SK-N-SH treated with all-trans-retinoic acid at 6 μM for 48 hours (cell line): ENCODE measurements around the gene SLFNL1.

Experiments
- ARNTL ChIP-seq: fragments of 450-650 bp; formaldehyde crosslinking; IDR thresholded peaks from 2 replicates; pipeline ENCODE4 v1.5.0; 2020; ENCODE audit warnings: low read depth, mild to moderate bottlenecking, moderate library complexity, borderline replicate concordance
- BACH2 ChIP-seq: fragments of 250-450 bp; sonication (Bioruptor Pico); IDR thresholded peaks from 2 replicates; pipeline ENCODE4 v1.9.0; 2021; ENCODE audit warnings: mild to moderate bottlenecking, borderline replicate concordance
- CSRNP3 ChIP-seq: fragments of 250-450 bp; sonication (Bioruptor Pico); IDR thresholded peaks from 2 replicates; pipeline ENCODE4 v1.5.1; 2021; ENCODE audit warnings: mild to moderate bottlenecking, moderate library complexity
- ESRRG ChIP-seq: fragments of 250-450 bp; sonication (Bioruptor Pico); IDR thresholded peaks from 2 replicates; pipeline ENCODE4 v1.6.1; 2021; ENCODE audit warnings: mild to moderate bottlenecking
- GLIS3 ChIP-seq: fragments of 250-450 bp; sonication (Bioruptor Pico); IDR thresholded peaks from 2 replicates; pipeline ENCODE4 v1.5.0; 2020; ENCODE audit warnings: mild to moderate bottlenecking, moderate library complexity
- PATZ1 ChIP-seq: fragments of 250-450 bp; sonication (Bioruptor Pico); IDR thresholded peaks from 2 replicates; pipeline ENCODE4 v1.8.0; 2020; ENCODE audit warnings: mild to moderate bottlenecking, moderate library complexity, borderline replicate concordance
- PPARA ChIP-seq: fragments of 250-450 bp; sonication (Bioruptor Pico); IDR thresholded peaks from 2 replicates; pipeline ENCODE4 v1.5.0; 2020; ENCODE audit warnings: mild to moderate bottlenecking, borderline replicate concordance
- RARB ChIP-seq: fragments of 250-450 bp; sonication (Bioruptor Pico); IDR thresholded peaks from 2 replicates; pipeline ENCODE4 v1.8.0; 2021; ENCODE audit warnings: mild to moderate bottlenecking, moderate library complexity
- ZFP30 ChIP-seq: fragments of 450-650 bp; formaldehyde crosslinking; IDR thresholded peaks from 2 replicates; pipeline ENCODE4 v1.5.0; 2022; ENCODE audit warnings: mild to moderate bottlenecking, moderate library complexity
- ZNF565 ChIP-seq: fragments of 450-650 bp; formaldehyde crosslinking; conservative IDR thresholded peaks from 2 replicates; pipeline ENCODE4 v1.5.0; 2020; ENCODE audit warnings: low read depth, mild to moderate bottlenecking, moderate library complexity
- ZNF70 ChIP-seq: fragments of 450-650 bp; formaldehyde crosslinking; IDR thresholded peaks from 2 replicates; pipeline ENCODE4 v1.5.0; 2020; ENCODE audit warnings: mild to moderate bottlenecking, moderate library complexity
- TF ChIP-seq, protein P1 (sequence below): fragments of 250-450 bp; sonication (Bioruptor Pico); IDR thresholded peaks from 2 replicates; pipeline ENCODE4 v1.5.0; 2020; ENCODE audit warnings: mild to moderate bottlenecking, moderate library complexity
- TF ChIP-seq, protein P2 (sequence below): fragments of 250-450 bp; sonication (Bioruptor Pico); IDR thresholded peaks from 2 replicates; pipeline ENCODE4 v1.5.1; 2020; ENCODE audit warnings: low read depth, mild to moderate bottlenecking, moderate library complexity

GRCh38 chr1:41018018-41018410, 3.5 kb downstream of the SLFNL1 start:
- TF ChIP-seq, protein P1, sequence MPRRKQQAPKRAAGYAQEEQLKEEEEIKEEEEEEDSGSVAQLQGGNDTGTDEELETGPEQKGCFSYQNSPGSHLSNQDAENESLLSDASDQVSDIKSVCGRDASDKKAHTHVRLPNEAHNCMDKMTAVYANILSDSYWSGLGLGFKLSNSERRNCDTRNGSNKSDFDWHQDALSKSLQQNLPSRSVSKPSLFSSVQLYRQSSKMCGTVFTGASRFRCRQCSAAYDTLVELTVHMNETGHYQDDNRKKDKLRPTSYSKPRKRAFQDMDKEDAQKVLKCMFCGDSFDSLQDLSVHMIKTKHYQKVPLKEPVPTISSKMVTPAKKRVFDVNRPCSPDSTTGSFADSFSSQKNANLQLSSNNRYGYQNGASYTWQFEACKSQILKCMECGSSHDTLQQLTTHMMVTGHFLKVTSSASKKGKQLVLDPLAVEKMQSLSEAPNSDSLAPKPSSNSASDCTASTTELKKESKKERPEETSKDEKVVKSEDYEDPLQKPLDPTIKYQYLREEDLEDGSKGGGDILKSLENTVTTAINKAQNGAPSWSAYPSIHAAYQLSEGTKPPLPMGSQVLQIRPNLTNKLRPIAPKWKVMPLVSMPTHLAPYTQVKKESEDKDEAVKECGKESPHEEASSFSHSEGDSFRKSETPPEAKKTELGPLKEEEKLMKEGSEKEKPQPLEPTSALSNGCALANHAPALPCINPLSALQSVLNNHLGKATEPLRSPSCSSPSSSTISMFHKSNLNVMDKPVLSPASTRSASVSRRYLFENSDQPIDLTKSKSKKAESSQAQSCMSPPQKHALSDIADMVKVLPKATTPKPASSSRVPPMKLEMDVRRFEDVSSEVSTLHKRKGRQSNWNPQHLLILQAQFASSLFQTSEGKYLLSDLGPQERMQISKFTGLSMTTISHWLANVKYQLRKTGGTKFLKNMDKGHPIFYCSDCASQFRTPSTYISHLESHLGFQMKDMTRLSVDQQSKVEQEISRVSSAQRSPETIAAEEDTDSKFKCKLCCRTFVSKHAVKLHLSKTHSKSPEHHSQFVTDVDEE (CRISPR knock-in tag) = no peak
- TF ChIP-seq PATZ1 (CRISPR knock-in tag) (no peak), ZFP30 (CRISPR knock-in tag) (no peak), ARNTL (no peak), ESRRG (CRISPR knock-in tag) (no peak), PPARA (CRISPR knock-in tag) (no peak), BACH2 (no peak), ZNF70 (CRISPR knock-in tag) (no peak), RARB (CRISPR knock-in tag) (no peak), CSRNP3 (no peak), ZNF565 (no peak), GLIS3 (CRISPR knock-in tag) (no peak)
- TF ChIP-seq, protein P2, sequence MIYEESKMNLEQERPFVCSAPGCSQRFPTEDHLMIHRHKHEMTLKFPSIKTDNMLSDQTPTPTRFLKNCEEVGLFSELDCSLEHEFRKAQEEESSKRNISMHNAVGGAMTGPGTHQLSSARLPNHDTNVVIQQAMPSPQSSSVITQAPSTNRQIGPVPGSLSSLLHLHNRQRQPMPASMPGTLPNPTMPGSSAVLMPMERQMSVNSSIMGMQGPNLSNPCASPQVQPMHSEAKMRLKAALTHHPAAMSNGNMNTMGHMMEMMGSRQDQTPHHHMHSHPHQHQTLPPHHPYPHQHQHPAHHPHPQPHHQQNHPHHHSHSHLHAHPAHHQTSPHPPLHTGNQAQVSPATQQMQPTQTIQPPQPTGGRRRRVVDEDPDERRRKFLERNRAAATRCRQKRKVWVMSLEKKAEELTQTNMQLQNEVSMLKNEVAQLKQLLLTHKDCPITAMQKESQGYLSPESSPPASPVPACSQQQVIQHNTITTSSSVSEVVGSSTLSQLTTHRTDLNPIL (CRISPR knock-in tag) = no peak
